Stimulated activated CD4-positive, alpha-beta T cell treated with anti-CD3 and anti-CD28 coated beads, TNF-alpha, amount 100 ng/mL, for 1 hour (primary cell): ENCODE results near the gene PLEKHA4.
"Not testable (repeated sequence)": the region's sequence is repeated elsewhere in the genome, so short reads cannot be mapped to it uniquely, and the experiment has no call there.

ENCODE experiments used
- DNase-seq, 3 donors: peaks; one replicate each; pipeline ENCODE4 v3.0.0-alpha.2; 2020; ENCODE audit warnings: low read depth in 3 of 3, low spot score in 1 of 3

Gene PLEKHA4

GRCh38 chr19:48799358-48800300 lies 68.8 kb downstream of the PLEKHA4 start:
- DNase-seq = no peak

GRCh38 chr19:48798937-48799336 lies 69.5 kb downstream of the PLEKHA4 start:
- no peak for DNase-seq

- DNase-seq = no peak
Measured at GRCh38 chr19:48797103-48797502, 71.3 kb downstream of the PLEKHA4 start.

GRCh38 chr19:48796298-48797083 lies 71.9 kb downstream of the PLEKHA4 start:
- DNase-seq = no peak

GRCh38 chr19:48795685-48796070 lies 72.7 kb downstream of the PLEKHA4 start:
- no peak for DNase-seq

GRCh38 chr19:48795055-48795684 lies 73.2 kb downstream of the PLEKHA4 start:
- DNase-seq = peak; percentile 62 to 79 (median 66)

- no peak for DNase-seq
Measured at GRCh38 chr19:48794291-48794690, 74.1 kb downstream of the PLEKHA4 start.

- DNase-seq = no peak
Measured at GRCh38 chr19:48793271-48793670, 75.1 kb downstream of the PLEKHA4 start.

- not testable (repeated sequence) for DNase-seq
Measured at GRCh38 chr19:48787331-48787730, 81.1 kb downstream of the PLEKHA4 start.
